ENCODE measurements around the gene CAMTA1.
"Not testable (repeated sequence)": the region's sequence is repeated elsewhere in the genome, so short reads cannot be mapped to it uniquely, and the experiment has no call there.

Gene CAMTA1

DNA sequence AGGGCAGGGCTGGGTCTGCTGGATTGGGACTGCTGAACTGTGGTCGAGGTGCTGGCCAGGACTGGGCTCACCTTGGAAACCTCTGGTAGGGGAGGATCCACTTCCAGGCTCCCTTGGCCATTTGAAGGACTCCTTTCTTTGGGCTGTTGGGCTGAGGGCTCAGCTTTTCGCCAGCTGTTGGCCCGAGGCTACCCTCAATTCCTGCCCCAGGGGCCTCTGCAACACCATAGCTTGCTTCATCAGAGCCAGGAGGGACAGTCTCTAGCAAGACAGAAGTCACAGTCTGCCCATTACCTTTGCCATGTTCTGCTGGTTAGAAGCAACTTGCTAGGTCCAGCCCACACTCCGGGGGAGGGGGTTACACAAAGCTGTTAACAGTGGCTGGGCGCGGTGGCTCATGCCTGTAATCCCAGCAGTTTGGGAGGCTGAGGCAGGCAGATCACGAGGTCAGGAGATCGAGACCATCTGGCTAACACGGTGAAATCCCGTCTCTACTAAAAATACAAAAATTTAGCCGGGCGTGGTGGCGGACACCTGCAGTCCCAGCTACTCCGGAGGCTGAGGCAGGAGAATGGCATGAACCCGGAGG lies 25.0 kb downstream of the CAMTA1 start:
- not testable (repeated sequence) for DNase-seq (ENCODE audit: low read depth)

DNA sequence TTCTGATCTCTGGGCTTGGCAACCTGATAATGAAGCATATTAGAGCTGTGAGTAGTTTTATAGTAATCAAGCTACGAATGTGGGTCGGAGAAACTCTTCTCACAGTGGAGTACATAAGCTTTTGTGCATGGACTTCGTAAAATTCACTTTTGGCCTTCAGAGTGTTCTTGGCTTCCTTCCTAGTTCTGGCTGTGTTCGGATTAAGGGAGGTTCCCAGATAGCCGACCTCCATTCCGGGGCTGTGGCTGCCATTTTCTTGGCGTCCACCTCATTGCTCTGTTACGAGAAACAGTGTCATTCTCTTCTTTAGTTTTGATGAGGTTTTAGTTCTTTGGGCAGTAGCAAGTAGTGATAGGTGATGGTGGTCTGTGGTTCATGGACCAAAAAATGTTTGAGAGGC lies 26.3 kb downstream of the CAMTA1 start:
- DNase-seq (ENCODE audit: low read depth): no peak

DNA sequence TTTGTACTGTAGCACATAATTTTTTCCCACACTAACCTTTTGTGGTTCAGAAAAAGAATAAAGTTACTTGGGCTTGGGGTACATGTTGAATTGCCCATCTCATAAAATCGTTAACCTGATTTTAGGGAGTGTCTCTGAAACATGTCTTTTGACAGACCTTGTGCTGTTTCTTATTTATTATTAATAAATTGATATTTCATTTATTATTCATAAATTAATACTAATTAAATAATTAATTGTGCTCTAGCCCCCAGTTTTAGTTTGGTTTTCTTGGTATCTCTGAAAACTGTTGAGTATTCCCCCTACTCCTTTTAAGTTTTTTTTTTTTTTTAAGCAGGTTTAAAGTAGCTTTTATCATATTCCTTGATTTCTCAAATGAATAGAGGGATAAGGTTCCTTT lies 27.9 kb downstream of the CAMTA1 start:
- DNase-seq (ENCODE audit: low read depth): no peak

DNA sequence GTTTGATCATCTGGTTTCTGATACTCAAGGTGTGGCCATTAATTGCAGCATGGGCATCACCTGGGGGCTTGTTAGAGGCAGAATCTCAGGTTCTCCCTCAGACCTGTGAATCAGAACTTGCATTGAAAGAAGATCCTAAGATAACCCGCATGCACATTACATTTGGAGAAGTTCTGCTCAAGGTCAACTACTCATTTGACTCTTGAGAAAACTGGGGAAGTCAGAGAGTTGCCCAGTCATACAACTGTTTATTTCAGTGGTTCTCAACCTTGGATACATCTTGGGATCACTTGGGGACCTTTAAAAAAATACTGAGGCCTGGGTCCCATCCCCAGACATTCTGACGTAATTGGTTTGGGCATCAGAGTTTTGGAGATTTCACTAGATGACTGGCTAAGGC lies 30.5 kb downstream of the CAMTA1 start:
- DNase-seq (ENCODE audit: low read depth): no peak

DNA sequence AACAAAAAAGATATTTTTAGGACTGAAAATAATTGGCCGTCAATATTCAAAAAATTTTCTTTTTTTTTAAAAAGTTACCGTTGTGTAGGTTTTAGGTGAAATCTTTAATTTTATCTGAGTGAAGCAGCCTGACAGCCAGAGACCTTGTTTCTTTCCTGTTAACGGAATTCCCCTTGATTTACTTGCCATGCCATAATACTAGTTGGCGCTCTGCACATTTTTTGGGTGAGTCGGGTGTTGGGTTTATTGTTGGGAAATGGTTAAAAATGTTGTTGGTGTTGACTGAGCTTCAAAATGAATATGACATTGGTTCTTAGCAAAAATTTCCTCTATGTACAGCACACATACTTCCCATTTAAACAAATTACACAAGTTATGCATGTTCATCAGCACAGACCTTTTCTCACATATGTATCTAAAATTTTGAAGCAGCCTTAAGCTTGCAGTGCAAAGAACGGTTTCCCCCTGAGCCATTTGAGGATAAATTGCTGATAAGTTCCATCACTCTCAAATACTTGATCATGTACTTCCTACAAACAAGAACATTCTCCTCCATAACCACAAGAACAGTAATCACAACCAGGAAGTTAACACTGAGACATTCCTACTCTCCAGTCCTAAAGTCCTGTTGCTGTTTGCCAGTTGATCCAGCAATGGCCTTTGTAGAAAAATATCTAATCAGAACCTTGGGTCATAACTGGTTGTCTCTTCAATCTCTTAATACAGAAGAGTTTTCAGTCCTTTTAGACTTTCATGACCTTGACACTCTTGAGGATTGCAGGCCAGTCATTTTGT lies 34.2 kb downstream of the CAMTA1 start:
- no peak for DNase-seq (ENCODE audit: low read depth)

DNA sequence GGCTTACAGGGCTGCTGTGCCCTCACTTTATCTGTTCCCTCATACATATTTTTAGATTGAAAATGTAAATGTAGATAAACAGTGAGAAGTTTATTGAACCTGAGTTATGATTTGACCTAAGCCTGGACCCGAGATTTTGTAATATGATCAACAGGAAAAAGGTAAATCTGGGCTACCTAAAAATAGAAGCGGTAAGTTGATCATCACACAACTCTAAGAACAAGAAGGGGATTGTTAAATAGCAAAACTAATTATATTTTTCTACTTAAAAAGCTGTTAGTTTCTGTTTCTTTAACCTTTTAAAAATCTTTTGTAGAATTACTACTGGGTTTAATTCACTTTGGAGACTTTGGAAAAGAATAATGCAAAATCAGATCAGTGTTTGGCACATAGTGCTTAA lies 35.6 kb downstream of the CAMTA1 start:
- DNase-seq (ENCODE audit: low read depth): no peak

DNA sequence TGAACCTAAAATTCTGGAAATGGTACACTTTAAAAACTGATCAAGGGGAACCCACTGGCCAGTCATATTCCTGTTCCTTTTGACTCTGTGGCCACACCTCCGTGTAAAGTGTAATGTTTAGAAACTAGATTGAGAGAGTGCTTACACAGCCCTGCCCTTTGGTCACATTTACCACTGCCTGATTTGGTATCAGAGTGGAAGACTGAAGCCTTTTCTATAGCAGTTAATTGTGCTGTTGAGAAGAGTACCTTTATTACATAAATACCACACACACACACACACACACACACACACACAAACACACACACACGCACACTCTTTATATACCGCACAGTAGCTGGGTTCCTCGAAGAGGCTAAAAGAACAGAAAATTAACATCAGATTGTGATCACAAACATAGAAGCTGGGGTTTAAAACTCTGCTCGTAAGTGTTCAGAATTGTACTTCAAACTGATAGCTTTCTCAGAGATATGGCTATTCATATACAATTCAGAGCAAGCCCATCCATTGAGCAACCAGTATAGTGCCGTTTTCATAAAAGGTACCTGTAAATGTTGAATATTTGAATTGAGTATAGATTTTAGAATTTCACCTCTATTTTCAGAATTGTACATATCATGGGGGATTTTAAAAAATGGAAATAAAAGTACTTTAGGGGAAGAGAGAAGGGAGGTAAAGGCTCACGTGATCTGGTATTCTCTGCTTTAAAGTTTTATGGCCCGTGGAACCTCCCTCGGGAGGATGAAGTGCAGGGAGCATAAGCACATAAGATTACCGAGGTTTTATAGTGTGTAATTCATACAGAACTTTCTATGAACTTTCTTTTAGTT lies 37.5 kb downstream of the CAMTA1 start:
- DNase-seq (ENCODE audit: low read depth): no peak

DNA sequence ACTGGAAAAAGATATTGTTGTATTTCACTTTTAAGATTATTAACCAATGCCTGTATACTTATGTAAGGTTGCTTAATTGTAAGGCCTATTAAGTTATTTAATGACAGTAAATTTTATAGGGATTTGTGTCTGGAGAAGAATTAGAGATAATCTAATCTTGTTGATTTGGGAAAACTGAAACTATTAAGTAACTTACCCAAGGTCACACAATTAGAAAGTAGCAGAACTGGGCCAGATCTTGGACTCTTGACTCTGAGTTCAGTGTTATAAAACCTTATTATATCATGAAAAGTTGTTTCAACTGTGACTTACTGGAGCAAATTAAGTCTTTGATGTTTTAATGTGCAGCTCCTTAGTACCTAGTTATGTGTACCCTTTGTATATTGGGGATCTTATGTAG lies 38.5 kb downstream of the CAMTA1 start:
- DNase-seq (ENCODE audit: low read depth): no peak

DNA sequence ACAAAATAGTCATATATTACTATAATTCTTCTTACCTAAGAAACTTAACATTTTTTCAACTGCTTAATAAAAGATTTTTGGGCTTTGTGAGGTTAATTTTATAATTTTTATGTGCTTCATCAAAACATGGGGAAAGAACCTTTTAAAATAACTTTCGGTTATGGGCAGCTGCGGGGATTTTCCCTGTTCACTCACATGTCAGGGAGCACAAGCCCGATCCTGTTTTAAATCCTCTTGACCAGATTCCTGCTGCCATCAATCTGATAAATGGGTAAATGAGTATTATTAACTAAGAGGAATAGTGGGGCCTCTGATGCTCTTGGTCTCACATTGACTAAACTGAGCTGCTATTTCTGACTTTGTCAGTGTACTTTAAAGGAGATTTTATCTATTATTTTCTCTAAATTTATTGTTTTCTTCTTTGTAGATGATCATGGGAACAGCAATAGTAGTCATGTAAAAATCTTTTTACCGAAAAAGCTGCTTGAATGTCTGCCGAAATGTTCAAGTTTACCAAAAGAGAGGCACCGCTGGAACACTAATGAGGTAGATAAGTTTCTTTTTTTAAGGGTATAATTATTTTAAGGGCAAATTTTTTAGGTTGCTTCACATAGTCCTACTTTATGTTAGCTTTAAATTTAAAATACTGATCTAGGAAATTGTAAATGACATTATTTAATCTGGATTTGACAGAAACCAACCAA lies 39.6 kb downstream of the CAMTA1 start:
- DNase-seq (ENCODE audit: low read depth): no peak

DNA sequence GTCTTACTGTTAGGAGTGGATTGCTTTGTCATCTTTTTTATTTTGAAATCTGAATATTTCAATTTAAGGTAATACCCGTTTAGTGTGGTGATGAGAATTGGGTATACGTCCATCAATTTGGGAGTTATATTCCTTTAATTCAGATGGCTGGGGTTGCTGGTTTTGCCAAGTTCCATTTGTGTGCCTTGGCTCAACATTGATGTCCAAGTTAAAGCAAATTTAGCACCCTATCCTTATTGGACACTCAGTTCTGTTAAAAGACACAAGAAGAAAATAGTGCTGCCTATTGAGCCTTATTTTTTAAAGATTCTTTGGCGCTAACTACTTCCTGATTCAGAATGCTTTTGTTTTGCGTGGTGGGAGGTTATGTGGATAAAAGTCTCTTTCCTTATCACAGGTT lies 40.6 kb downstream of the CAMTA1 start:
- DNase-seq (ENCODE audit: low read depth): no peak

DNA sequence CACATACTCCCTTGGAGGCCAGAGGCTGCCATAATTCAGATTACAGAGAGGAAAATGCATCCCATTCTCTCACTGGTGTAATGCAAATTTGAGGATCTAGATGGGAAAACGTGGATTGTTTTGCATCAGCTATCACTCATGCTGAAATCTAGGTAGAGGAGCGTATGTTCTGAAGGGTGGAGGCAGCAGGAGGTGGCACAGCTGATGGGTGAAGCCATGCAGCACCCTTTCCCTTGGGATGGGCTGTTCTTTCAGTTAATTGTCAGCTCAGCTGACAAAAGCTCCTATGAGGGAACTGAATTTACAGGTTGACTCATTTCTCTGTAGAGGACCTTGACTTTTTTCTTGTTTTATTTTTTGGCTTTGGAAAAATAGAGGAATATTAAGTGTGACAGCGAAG lies 41.8 kb downstream of the CAMTA1 start:
- DNase-seq (ENCODE audit: low read depth): no peak

DNA sequence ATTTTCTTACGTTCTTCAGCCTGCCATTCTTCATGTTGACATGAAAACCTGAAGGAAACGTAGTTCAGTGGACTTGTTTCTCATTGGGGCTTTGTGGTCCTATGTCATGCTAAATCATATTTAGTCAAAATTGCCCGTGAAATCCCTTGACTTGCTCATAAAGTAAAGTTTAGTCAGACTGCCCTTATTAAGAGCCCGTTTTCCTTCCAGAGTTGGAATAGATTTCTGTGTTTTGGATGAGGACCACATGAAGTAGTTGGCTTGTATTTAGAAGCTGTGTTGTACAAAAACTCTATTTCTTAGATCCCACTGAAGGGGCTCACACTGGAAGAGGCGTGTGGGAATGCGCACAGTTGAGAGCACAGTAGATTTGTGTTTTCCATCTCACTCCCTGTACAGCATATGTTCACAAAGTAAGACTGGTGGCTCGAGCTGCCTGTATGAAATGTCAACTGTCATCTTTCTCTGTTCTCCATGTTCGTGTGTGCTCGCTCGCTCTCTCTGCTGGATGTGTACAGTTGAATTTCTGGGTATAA lies 42.4 kb downstream of the CAMTA1 start:
- no peak for DNase-seq (ENCODE audit: low read depth)

DNA sequence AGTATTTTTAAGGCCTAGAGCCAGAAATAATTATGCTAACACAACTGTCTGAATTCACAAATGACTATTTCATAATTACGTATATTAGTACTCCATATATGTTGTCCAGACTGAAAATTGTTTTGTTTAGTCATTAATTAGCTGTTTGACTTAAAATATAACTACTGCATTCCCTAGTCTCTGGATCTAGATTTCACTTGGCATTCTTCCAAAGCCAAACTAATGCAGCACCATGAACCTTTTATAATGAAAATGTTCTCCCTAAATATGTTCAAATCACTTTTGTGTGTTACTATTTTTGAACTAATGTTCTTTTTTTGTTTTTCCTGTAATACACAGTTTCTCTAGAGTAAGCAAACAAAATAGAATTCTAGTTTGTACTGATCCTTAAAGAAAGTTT lies 46.1 kb downstream of the CAMTA1 start:
- DNase-seq (ENCODE audit: low read depth): no peak

DNA sequence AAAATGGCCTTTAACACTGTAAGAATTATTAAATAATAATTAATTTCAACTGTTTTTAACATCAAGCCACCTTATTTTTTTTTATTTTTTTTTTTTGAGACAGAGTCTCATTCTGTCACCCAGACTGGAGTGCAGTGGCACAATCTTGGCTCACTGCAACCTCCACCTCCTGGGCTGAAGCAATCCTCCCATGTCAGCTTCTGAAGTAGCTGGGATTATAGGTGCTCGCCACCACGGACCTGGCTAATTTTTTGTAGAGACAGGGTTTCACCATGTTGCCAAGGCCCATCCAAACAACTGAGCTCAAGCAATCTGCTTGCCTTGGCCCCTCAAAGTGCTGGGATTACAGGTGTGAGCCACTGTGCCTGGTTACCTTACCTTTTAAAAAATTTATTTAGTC lies 46.8 kb downstream of the CAMTA1 start:
- DNase-seq (ENCODE audit: low read depth): not testable (repeated sequence)

DNA sequence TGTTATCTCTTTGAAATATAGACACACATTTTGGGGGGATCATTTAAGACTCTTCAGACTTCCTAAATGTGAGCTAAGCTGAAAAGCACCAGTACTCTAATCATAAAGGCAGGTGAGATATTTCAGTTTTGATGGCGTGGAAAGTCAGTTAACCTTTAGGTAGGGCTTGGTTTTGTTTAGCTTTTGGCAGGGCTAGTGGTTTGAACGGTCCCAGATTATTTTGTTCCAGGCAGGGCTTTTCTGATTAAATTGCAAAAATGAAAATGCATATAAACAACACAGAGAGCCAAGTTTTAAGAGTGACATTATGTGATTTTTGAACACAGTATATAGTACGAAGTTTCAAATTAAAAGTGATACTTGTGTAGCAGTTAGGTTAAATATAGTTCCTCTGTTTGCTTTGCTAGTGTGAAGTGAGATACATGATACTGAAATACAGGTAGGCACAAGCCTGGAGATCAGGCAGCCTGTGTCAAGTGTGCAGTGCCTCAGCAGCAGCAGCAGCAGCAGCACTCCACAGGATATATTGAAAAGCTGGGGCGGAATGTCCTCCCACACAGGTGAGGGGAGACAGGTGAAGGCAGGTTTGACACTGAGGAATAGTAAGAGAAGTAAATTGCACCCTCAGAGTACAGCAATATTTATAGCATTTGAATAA lies 47.4 kb downstream of the CAMTA1 start:
- DNase-seq (ENCODE audit: low read depth): no peak

DNA sequence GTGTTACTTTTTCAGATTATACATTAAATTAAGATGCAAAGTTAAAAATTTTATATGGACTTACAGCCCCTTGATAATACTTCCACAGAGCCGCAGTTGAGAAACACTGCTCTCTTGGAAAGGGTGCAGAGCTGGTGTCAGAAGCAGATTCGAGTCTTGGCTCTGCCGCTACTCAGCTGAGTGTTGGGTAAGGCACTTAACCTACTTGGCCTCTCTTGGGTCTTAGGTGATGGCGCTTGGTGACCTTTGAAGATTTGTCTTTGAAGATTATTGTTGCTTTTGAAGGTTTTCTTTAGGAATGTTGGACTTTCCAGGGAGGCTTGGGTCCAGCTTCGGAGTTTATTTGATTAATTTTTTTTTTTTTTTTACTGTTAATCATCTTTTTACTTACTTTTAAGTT lies 48.5 kb downstream of the CAMTA1 start:
- no peak for DNase-seq (ENCODE audit: low read depth)

DNA sequence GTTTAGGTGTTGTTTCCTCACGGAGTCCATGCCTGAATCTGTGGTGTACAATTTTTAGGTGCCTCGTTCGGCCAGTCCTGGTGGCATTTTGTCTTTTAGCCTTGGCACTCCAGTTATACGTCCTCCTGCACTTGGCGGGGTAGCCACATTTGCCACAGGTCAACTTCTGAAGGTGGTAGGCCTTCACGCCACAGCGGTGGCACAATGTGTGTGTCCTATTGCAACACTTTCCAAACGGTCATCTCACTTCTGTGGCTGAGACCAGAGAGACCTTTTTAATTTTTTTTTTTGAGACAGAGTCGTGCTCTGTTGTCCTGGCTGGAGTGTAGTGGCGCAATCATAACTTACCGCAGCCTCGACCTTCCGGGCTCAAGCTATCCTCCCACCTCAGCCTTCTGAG lies 49.1 kb downstream of the CAMTA1 start:
- DNase-seq (ENCODE audit: low read depth): no peak

DNA sequence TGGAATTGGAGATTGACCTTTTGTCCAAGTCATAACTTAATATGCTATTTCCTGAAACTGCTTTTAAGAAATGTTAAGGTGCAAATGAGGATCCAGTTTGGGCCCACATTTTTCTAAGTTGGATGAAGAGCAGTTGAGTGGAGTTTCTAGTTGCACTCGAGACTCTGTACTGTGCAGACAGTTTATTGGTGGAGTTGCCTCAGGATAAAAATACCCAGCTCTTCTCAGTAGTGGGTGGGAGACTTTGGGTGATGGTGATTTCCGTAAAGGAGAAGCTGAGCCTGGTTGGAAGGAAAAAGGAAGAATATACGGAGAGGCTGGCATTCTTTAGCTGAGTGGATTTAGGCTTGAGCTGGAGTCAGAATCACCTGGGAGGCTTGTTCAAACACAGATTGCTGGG lies 49.9 kb downstream of the CAMTA1 start:
- no peak for DNase-seq (ENCODE audit: low read depth)

DNA sequence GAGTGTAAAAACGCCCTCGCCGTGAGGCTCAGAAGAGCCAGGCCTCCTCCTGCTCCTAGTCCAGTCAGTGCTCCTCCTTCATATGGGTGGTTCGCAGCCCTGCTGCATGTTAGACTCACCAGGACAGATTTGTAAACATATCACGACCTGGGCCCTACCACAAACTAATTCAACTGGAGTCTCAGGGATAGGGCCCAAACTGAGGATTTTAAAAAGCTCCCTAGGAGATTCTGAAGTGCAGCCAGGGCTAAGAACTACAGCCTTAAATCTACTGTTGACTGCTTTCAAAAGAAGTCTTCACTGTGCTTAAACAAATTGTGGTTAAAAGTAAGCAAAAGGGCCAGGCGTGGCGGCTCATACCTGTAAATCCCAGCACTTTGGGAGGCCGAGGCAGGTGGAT lies 57.0 kb downstream of the CAMTA1 start:
- no peak for DNase-seq (ENCODE audit: low read depth)

DNA sequence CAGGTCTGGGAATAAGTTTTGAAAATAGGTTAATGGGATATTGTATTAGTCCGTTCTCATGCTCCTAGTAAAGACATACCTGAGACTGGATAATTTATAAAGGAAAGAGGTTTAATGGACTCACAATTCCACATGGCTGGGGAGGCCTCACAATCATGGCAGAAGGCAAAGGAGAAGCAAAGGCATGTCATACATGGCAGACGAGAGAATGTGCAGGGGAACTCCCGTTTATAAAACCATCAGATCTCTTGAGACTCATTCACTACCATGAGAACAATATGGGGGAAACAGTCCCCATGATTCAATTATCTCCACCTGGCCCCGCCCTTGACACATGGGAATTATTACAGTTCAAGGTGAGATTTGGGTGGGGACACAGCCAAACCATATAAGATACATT lies 60.5 kb downstream of the CAMTA1 start:
- DNase-seq (ENCODE audit: low read depth): not testable (repeated sequence)

DNA sequence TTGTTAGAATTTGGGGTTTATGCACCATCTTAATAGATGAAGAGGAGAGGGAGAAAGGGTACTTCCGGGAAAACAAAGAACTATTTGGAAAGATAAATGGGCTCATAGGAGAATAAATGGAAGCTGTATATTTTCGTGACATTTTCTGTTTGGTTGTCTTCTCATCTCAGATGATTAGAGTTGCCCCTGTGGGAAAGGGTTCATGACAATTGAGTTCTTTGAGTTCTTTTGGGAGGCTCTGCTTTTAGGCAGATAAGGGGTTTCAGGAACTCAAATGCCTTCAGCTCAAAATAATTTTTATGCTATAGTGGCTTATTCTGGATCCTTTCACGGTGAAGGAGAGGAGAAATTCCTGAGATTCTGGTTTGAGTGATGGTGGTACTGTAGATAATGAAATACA lies 63.6 kb downstream of the CAMTA1 start:
- DNase-seq (ENCODE audit: low read depth): no peak

DNA sequence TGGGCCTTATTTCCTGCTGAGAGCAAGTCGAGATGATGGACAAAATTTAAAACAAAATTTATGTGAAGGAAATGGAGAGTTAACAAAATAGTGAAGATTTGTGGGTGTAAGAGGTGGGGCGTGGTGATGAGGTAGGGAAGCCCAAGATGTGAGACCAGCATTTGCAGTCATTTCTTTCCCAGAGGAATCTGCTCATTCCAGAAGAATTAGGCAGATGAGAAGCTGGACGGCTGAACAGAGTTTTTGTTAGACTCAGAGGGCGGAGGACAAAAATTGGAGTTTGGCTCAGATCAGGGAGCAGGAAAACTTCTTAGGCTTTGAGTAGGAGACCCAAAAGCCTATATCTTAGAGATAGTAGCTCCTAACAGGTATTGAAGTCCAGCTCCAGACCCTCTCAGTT lies 65.3 kb downstream of the CAMTA1 start:
- DNase-seq (ENCODE audit: low read depth): no peak
